HEK293T (cell line): ENCODE data around the gene CTNNA2.

Experiments used
- BHLHE40 ChIP-seq: fragments of 450-650 bp; IDR thresholded peaks from 2 replicates; pipeline ENCODE4 v1.6.1; 2016; ENCODE audit warnings: mild to moderate bottlenecking, moderate library complexity, borderline replicate concordance
- CTBP1 ChIP-seq: fragments of 450-650 bp; IDR thresholded peaks from 2 replicates; pipeline ENCODE4 v1.6.1; 2016; ENCODE audit warnings: borderline replicate concordance
- ELF4 ChIP-seq: fragments of 450-650 bp; IDR thresholded peaks from 2 replicates; pipeline ENCODE4 v1.6.1; 2017; ENCODE audit warnings: antibody characterized with exemption
- L3MBTL2 ChIP-seq: fragments of 450-650 bp; conservative IDR thresholded peaks from 2 replicates; pipeline ENCODE4 v1.6.1; 2016; ENCODE audit warnings: mild to moderate bottlenecking
- LEF1 ChIP-seq: fragments of 450-650 bp; IDR thresholded peaks from 2 replicates; pipeline ENCODE4 v1.6.1; 2017; ENCODE audit warnings: mild to moderate bottlenecking, borderline replicate concordance
- TARDBP ChIP-seq: fragments of 450-650 bp; IDR thresholded peaks from 2 replicates; pipeline ENCODE4 v1.6.1; 2016

- TF ChIP-seq ELF4 = no peak
- no peak for TF ChIP-seq CTBP1
- TF ChIP-seq TARDBP = no peak
- TF ChIP-seq BHLHE40 = no peak
- TF ChIP-seq L3MBTL2 = no peak
- TF ChIP-seq LEF1 = no peak
Measured at GRCh38 chr2:80328159-80328571, 815.3 kb downstream of the CTNNA2 start.
